Activated CD8-positive, alpha-beta memory T cell treated with anti-CD3 and anti-CD28 coated beads, Interleukin-2, amount 10 ng/mL, durations not matched to agents 7 days and 5 days (primary cell): ENCODE measurements around the gene PCDHGA12. TPM values are rescaled to one million over a fixed set of nuclear protein-coding genes. Genes with fewer than 3 reads are reported as not detected.
"Not testable (repeated sequence)": the region's sequence is repeated elsewhere in the genome, so short reads cannot be mapped to it uniquely, and the experiment has no call there.

Experiments used
- ATAC-seq: fragments of 150-1000 bp; cut with Tn5 transposase; one replicate; pipeline ENCODE4 v1.10.0; 2021; ENCODE audit warnings: moderate library complexity
- CTCF ChIA-PET: fragments of 350-600 bp; sonication (Branson Sonifier 250); formaldehyde crosslinking; loops from one replicate; lab custom pipeline; 2021; ENCODE audit warnings: antibody characterized with exemption; lab: Charles Lee
- DNase-seq: peaks from one replicate; pipeline ENCODE4 v3.0.0-alpha.2; 2020
- H3K27ac Mint-ChIP-seq: one replicate; pipeline ENCODE4 v1.8.0; 2021; ENCODE audit warnings: mild to moderate bottlenecking, mixed read lengths
- H3K27me3 Mint-ChIP-seq: one replicate; pipeline ENCODE4 v1.8.0; 2021; ENCODE audit warnings: mixed read lengths
- H3K36me3 Mint-ChIP-seq: one replicate; pipeline ENCODE4 v1.8.0; 2021; ENCODE audit warnings: mild to moderate bottlenecking, mixed read lengths
- H3K4me1 Mint-ChIP-seq: one replicate; pipeline ENCODE4 v1.8.0; 2021; ENCODE audit warnings: mixed read lengths
- H3K4me3 Mint-ChIP-seq: one replicate; pipeline ENCODE4 v1.8.0; 2021; ENCODE audit warnings: mild to moderate bottlenecking, moderate library complexity, mixed read lengths
- H3K9me3 Mint-ChIP-seq: one replicate; pipeline ENCODE4 v1.8.0; 2022; ENCODE audit warnings: low read depth, mixed read lengths
- total RNA-seq, 2 experiments: library from RNA; stranded (reverse); gene quantifications; one replicate each; pipeline ENCODE4 v1.2.3, GENCODE V29; 2021

The PCDHGA12 gene
- total RNA-seq, 2 experiments from 2014 or later = 0.07 TPM; not detected in 1

- H3K4me1 Mint-ChIP-seq, H3K36me3 Mint-ChIP-seq, H3K9me3 Mint-ChIP-seq, H3K4me3 Mint-ChIP-seq, H3K27ac Mint-ChIP-seq, ATAC-seq: not testable (repeated sequence)
- CTCF ChIA-PET = interaction anchor here (0.6 to 2.9 kb wide), 11 partner anchors 8 to 828 kb away, joined by 3 to 7 read pairs (median 4); partner anchors contain the start of genes PCDHGA10, PCDHGA11, PCDHGA12 and PCDHGA3
- peaks cover 48% of the 10 kb centered on the region for H3K27me3 Mint-ChIP-seq
- DNase-seq = peak; percentile 52
These were observed 32.4 kb upstream of the PCDHGA12 start, which contains the start of gene PCDHGB5 for GRCh38 chr5:141397756-141398551. PCDHGB5 (plus strand) TSS chr5:141397947; CDS start chr5:141398128, 181 bp downstream.

DNA sequence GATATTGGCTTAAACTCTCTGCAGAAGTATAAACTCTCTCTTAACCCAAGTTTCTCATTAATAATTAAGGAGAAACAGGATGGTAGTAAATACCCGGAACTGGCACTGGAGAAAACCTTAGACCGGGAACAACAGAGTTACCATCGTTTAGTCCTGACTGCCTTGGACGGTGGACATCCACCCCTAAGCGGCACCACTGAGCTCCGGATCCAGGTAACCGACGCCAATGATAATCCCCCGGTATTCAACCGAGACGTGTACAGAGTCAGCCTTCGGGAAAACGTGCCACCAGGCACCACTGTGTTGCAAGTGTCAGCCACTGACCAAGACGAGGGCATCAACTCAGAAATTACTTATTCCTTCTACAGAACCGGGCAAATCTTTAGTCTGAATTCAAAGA, 31.7 kb upstream of the PCDHGA12 start:
- no peak overlapping the region for H3K27ac Mint-ChIP-seq
- peaks cover 7% of the 10 kb centered on the region for H3K36me3 Mint-ChIP-seq
- CTCF ChIA-PET = interaction anchor here (0.6 to 1.8 kb wide), 3 partner anchors 7 to 828 kb away, joined by 3 to 5 read pairs (median 5); partner anchors contain the start of gene PCDHGA12
- H3K27me3 Mint-ChIP-seq = peaks cover 55% of the 10 kb centered on the region
- ATAC-seq (no peak), DNase-seq (no peak)
- no peaks in the 10 kb centered on the region for H3K4me1 Mint-ChIP-seq
- no peak overlapping the region for H3K4me3 Mint-ChIP-seq
- H3K9me3 Mint-ChIP-seq = peaks cover 5% of the 10 kb centered on the region

- H3K4me3 Mint-ChIP-seq = no peak overlapping the region
- H3K36me3 Mint-ChIP-seq = peaks cover 7% of the 10 kb centered on the region
- peaks cover 60% of the 10 kb centered on the region for H3K27me3 Mint-ChIP-seq
- no peaks in the 10 kb centered on the region for H3K4me1 Mint-ChIP-seq
- H3K27ac Mint-ChIP-seq = no peak overlapping the region
- ATAC-seq (no peak), DNase-seq (no peak)
- CTCF ChIA-PET = no interaction called here
- H3K9me3 Mint-ChIP-seq = peaks cover 5% of the 10 kb centered on the region
These were observed 30.6 kb upstream of the PCDHGA12 start for GRCh38 chr5:141399555-141400258.

GRCh38 chr5:141402553-141403243, 27.6 kb upstream of the PCDHGA12 start, which contains the start of gene PCDHGA9:
PCDHGA9 (plus strand) TSS chr5:141402778; CDS start chr5:141402953, 175 bp downstream.
- ATAC-seq = no peak
- Mint-ChIP-seq H3K4me1 (no peaks in the 10 kb centered on the region), H3K27ac (no peak within 1 kb of the TSS), H3K9me3 (peaks cover 5% of the 10 kb centered on the region), H3K27me3 (peaks cover 66% of the 10 kb centered on the region), H3K4me3 (no peak within 1 kb of the TSS), H3K36me3 (peaks cover 5% of the 10 kb centered on the region)
- no peak for DNase-seq
- CTCF ChIA-PET = interaction anchor here (1.4 to 1.8 kb wide), 6 partner anchors 10 to 111 kb away, joined by 3 to 4 read pairs (median 4); partner anchors contain the start of genes PCDHGA10, PCDHGA12 and PCDHGB3

- H3K27ac Mint-ChIP-seq = no peak overlapping the region
- H3K36me3 Mint-ChIP-seq = peaks cover 5% of the 10 kb centered on the region
- no peak overlapping the region for H3K4me3 Mint-ChIP-seq
- ATAC-seq (no peak), DNase-seq (no peak)
- peaks cover 69% of the 10 kb centered on the region for H3K27me3 Mint-ChIP-seq
- CTCF ChIA-PET = interaction anchor here (1.4 to 1.8 kb wide), 6 partner anchors 9 to 110 kb away, joined by 3 to 4 read pairs (median 4); partner anchors contain the start of genes PCDHGA10, PCDHGA12 and PCDHGB3
- peaks cover 7% of the 10 kb centered on the region for H3K9me3 Mint-ChIP-seq
- no peaks in the 10 kb centered on the region for H3K4me1 Mint-ChIP-seq
These were observed 26.9 kb upstream of the PCDHGA12 start for GRCh38 chr5:141403387-141403786.

DNA sequence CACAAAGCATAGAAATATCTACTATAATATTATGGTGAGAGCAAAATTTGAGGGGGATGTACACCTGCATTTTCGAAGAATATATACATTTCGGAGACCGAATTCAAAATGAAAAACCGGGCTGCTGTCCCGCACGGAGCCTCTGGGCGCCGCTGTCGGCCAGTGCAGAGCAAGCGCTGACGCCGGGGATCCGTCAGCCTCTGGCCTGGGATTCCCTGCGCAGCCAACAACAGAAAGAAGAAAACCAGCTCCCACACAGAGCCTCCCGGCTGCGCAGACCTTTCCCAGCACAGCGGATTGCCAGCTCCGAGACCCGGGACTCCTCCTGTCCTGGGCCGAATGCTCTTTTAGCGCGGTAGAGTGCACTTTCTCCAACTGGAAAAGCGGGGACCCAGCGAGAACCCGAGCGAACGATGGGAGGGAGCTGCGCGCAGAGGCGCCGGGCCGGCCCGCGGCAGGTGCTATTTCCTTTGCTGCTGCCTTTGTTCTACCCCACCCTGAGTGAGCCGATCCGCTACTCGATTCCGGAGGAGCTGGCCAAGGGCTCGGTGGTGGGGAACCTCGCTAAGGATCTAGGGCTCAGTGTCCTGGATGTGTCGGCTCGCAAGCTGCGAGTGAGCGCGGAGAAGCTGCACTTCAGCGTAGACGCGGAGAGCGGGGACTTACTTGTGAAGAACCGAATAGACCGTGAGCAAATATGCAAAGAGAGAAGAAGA, 22.4 kb upstream of the PCDHGA12 start, which contains the start of gene PCDHGB6:
Gene PCDHGB6, plus strand, starts transcription at position 232 of the 716 bp plus-strand sequence. Its CDS starts 182 bp downstream, at position 414.
- H3K27me3 Mint-ChIP-seq = peaks cover 70% of the 10 kb centered on the region
- not testable (repeated sequence) for H3K4me1 Mint-ChIP-seq, H3K4me3 Mint-ChIP-seq, ATAC-seq, DNase-seq, H3K36me3 Mint-ChIP-seq, H3K9me3 Mint-ChIP-seq, H3K27ac Mint-ChIP-seq
- CTCF ChIA-PET = interaction anchor here (0.9 to 2.1 kb wide), 7 partner anchors 11 to 150 kb away, joined by 3 to 5 read pairs (median 3); partner anchors contain the start of genes PCDHGA11, PCDHGA5 and PCDHGB5

GRCh38 chr5:141409598-141410306, 20.6 kb upstream of the PCDHGA12 start:
- Mint-ChIP-seq H3K27ac (no peak overlapping the region), H3K4me1 (peaks cover 8% of the 10 kb centered on the region), H3K36me3 (peaks cover 10% of the 10 kb centered on the region), H3K9me3 (peaks cover 5% of the 10 kb centered on the region), H3K4me3 (no peak overlapping the region), H3K27me3 (peaks cover 72% of the 10 kb centered on the region)
- CTCF ChIA-PET = interaction anchor here (0.7 kb wide), 1 partner anchor 76 kb away, joined by 4 read pairs; no protein-coding TSS in a partner anchor
- DNase-seq (no peak), ATAC-seq (no peak)

DNA sequence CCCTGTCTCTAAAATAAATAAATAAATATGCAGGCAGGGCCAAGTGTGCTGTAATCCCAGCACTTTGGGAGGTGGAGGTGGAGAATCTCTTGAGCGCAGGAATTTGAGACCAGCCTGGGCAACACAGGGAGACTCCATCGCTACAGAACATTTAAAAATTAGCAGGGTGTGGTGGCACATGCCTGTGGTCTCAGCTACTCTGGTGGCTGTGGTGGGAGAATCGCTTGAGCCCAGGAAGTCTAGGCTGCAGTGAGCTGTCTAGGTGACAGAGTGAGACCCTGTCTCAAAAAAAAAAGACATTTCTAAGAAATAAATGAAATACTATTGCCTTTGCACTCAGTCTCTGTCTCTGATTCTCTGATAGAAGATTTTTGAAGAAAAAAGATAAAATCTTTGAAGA, 18.7 kb upstream of the PCDHGA12 start:
- H3K9me3 Mint-ChIP-seq = peaks cover 5% of the 10 kb centered on the region

GRCh38 chr5:141412854-141413539, 17.3 kb upstream of the PCDHGA12 start, which contains the start of gene PCDHGA10:
PCDHGA10 (plus strand) TSS chr5:141412987; CDS start chr5:141413176, 189 bp downstream.
- peak; percentile 72 for ATAC-seq
- H3K27ac Mint-ChIP-seq = no peak within 1 kb of the TSS
- peaks cover 15% of the 10 kb centered on the region for H3K4me1 Mint-ChIP-seq
- peaks cover 5% of the 10 kb centered on the region for H3K9me3 Mint-ChIP-seq
- H3K36me3 Mint-ChIP-seq = peaks cover 13% of the 10 kb centered on the region
- CTCF ChIA-PET = interaction anchor here (0.6 to 2.4 kb wide), 23 partner anchors 9 to 151 kb away, joined by 3 to 10 read pairs (median 4); partner anchors contain the start of genes PCDHGA11, PCDHGA12, PCDHGA5 and PCDHGA9
- H3K4me3 Mint-ChIP-seq = peak within 1 kb of the TSS; percentile 60
- DNase-seq = peak; percentile 69
- peaks cover 74% of the 10 kb centered on the region for H3K27me3 Mint-ChIP-seq

More for the DNA sequence above, 18.7 kb upstream of the PCDHGA12 start:
- CTCF ChIA-PET = interaction anchor here (1.1 kb wide), 1 partner anchor 77 kb away, joined by 3 read pairs; no protein-coding TSS in a partner anchor
- H3K27me3 Mint-ChIP-seq = peaks cover 74% of the 10 kb centered on the region
- no peak for ATAC-seq
- peaks cover 11% of the 10 kb centered on the region for H3K36me3 Mint-ChIP-seq
- DNase-seq = no peak
- H3K27ac Mint-ChIP-seq = no peak overlapping the region
- H3K4me1 Mint-ChIP-seq = peaks cover 12% of the 10 kb centered on the region
- H3K4me3 Mint-ChIP-seq = no peak overlapping the region

- no peak for ATAC-seq
- Mint-ChIP-seq H3K4me3 (peak overlapping the region; percentile 60), H3K36me3 (peaks cover 15% of the 10 kb centered on the region), H3K4me1 (peaks cover 17% of the 10 kb centered on the region), H3K27ac (no peak overlapping the region), H3K9me3 (peaks cover 3% of the 10 kb centered on the region), H3K27me3 (peaks cover 75% of the 10 kb centered on the region)
- DNase-seq = no peak
- CTCF ChIA-PET = interaction anchor here (0.6 to 2.4 kb wide), 17 partner anchors 8 to 151 kb away, joined by 3 to 10 read pairs (median 4); partner anchors contain the start of genes PCDHGA11 and PCDHGA12
These were observed 16.7 kb upstream of the PCDHGA12 start for GRCh38 chr5:141413540-141414069.
